ENCODE data around the gene HTR3B. TPM values are rescaled to one million over a fixed set of nuclear protein-coding genes. Genes with fewer than 3 reads are reported as not detected.

Gene HTR3B
- total and polyA plus RNA-seq, 10 of the 15 experiments (the other 5 are each of a cell fraction or from before 2014, with no cell fraction given): not detected

DNA sequence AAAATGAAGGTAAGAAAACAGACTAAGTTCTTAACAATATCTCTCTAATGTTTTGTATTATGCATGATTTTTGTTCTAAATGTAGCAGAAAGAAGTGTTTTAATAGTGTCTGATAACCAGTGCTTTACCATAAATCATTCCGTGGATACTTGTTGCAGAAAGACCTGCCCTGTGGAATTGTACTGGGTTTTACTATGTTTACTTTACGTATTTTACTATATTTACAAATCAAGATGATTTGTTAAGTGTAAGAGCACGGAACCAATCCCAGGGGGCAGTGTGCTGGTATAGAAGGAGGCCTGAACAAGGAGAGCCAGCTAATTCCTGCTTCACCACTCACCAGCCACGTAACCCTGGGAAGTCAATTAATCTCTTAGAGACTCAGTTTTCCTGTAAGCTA is 1.4 kb downstream of the HTR3B start:
- ChIA-PET CTCF (interaction anchor here (1.2 to 4.5 kb wide), 3 partner anchors 10 to 355 kb away, joined by 3 to 25 read pairs (median 6); no protein-coding TSS in a partner anchor), POLR2A (no interaction called here), RAD21 (ENCODE audit: unreplicated experiment) (no interaction called here), SMC1A (ENCODE audit: uncharacterized antibody, unreplicated experiment) (interaction anchor here (1.4 kb wide), 1 partner anchor 23 kb away, joined by 3 read pairs; no protein-coding TSS in a partner anchor)
- intact Hi-C loops (cut with micrococcal nuclease; ENCODE audit: unreplicated experiment) (no loop called here), in situ Hi-C loops (cut with MboI) (no loop called here)
- H3K4me3 ChIP-seq: no peak overlapping the region
- H3K4me1 ChIP-seq (ENCODE audit: control insufficient read depth, insufficient read depth, low read length): no peaks in the 10 kb centered on the region
- FAIRE-seq (no peak), ATAC-seq (no peak), DNase-seq (ENCODE audit: low read depth, low spot score) (no peak)
- H3K9me3 ChIP-seq (replicated peaks; ENCODE audit: control insufficient read depth, insufficient read depth, low read length): no peaks in the 10 kb centered on the region
- H3K4me2 ChIP-seq (ENCODE audit: control insufficient read depth, insufficient read depth): no peak overlapping the region
- no peaks in the 10 kb centered on the region for H4K20me1 ChIP-seq (ENCODE audit: control insufficient read depth, insufficient read depth)
- H3K36me3 ChIP-seq (ENCODE audit: control insufficient read depth in 2 of 2, insufficient read depth in 2 of 2, low read length in 1 of 2): no peaks in the 10 kb centered on the region
- BruUV-seq (replicated peaks): no TSS peak
- peaks cover 0 to 8% of the 10 kb centered on the region in 2 experiments; a peak in 2 of 4 replicates for H3K27me3 ChIP-seq (replicated peaks in 1 of 2; ENCODE audit: control insufficient read depth in 2 of 2, insufficient read depth in 2 of 2, low read length in 1 of 2)
- H2AFZ ChIP-seq (ENCODE audit: control insufficient read depth, low read depth, low read length): no peak overlapping the region
- no peaks in the 10 kb centered on the region for H3K79me2 ChIP-seq (ENCODE audit: control insufficient read depth, insufficient read depth, low read length)
- no peak overlapping the region for H3K9ac ChIP-seq (ENCODE audit: control insufficient read depth, insufficient read depth, low read length)
- TF ChIP-seq TBL1XR1 (IDR thresholded peaks at IDR 0.05; ENCODE audit: low read depth, low read length) (no peak), FOXM1 (IDR thresholded peaks at IDR 0.05; ENCODE audit: low read depth, low read length) (no peak), ZNF217 (IDR thresholded peaks at IDR 0.05) (no peak), MXI1 (IDR thresholded peaks at IDR 0.05; ENCODE audit: low read depth, low read length) (no peak), TAF1 (IDR thresholded peaks at IDR 0.05; ENCODE audit: borderline replicate concordance, low read depth, low read length) (no peak), WRNIP1 (IDR thresholded peaks at IDR 0.05; ENCODE audit: borderline replicate concordance, low read depth, low read length) (no peak), TCF3 (IDR thresholded peaks at IDR 0.05; ENCODE audit: borderline replicate concordance, insufficient read depth, low read depth, low read length) (no peak), NRF1 (conservative IDR thresholded peaks at IDR 0.05; ENCODE audit: low read depth, low read length) (no peak), MYB (IDR thresholded peaks at IDR 0.05; ENCODE audit: borderline replicate concordance, low read depth, low read length) (no peak), MEF2B (IDR thresholded peaks at IDR 0.05; ENCODE audit: partially characterized antibody, poor library complexity, severe bottlenecking) (no peak), IKZF2 (IDR thresholded peaks at IDR 0.05) (no peak), RAD21 (IDR thresholded peaks at IDR 0.05; ENCODE audit: insufficient read depth, low read depth, low read length) (no peak), EP300 (IDR thresholded peaks at IDR 0.05; ENCODE audit: borderline replicate concordance in 1 of 2, control insufficient read depth in 1 of 2, low read depth in 2 of 2, low read length in 2 of 2) (no peak), ZNF622 (IDR thresholded peaks at IDR 0.05) (no peak), SMAD1 (IDR thresholded peaks at IDR 0.05; ENCODE audit: low read depth, partially characterized antibody) (no peak)
- TF ChIP-seq, protein P1, sequence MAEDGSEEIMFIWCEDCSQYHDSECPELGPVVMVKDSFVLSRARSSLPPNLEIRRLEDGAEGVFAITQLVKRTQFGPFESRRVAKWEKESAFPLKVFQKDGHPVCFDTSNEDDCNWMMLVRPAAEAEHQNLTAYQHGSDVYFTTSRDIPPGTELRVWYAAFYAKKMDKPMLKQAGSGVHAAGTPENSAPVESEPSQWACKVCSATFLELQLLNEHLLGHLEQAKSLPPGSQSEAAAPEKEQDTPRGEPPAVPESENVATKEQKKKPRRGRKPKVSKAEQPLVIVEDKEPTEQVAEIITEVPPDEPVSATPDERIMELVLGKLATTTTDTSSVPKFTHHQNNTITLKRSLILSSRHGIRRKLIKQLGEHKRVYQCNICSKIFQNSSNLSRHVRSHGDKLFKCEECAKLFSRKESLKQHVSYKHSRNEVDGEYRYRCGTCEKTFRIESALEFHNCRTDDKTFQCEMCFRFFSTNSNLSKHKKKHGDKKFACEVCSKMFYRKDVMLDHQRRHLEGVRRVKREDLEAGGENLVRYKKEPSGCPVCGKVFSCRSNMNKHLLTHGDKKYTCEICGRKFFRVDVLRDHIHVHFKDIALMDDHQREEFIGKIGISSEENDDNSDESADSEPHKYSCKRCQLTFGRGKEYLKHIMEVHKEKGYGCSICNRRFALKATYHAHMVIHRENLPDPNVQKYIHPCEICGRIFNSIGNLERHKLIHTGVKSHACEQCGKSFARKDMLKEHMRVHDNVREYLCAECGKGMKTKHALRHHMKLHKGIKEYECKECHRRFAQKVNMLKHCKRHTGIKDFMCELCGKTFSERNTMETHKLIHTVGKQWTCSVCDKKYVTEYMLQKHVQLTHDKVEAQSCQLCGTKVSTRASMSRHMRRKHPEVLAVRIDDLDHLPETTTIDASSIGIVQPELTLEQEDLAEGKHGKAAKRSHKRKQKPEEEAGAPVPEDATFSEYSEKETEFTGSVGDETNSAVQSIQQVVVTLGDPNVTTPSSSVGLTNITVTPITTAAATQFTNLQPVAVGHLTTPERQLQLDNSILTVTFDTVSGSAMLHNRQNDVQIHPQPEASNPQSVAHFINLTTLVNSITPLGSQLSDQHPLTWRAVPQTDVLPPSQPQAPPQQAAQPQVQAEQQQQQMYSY (CRISPR knock-in tag; IDR thresholded peaks at IDR 0.05): no peak
- TF ChIP-seq, protein P2, sequence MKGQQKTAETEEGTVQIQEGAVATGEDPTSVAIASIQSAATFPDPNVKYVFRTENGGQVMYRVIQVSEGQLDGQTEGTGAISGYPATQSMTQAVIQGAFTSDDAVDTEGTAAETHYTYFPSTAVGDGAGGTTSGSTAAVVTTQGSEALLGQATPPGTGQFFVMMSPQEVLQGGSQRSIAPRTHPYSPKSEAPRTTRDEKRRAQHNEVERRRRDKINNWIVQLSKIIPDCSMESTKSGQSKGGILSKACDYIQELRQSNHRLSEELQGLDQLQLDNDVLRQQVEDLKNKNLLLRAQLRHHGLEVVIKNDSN (IDR thresholded peaks at IDR 0.05; ENCODE audit: borderline replicate concordance, extremely low read length, insufficient read depth, low read depth, low read length): no peak
- H3K27ac ChIP-seq (ENCODE audit: control insufficient read depth, insufficient read depth): no peak overlapping the region
- WGBS (ENCODE audit: insufficient coverage, insufficient replicate concordance, low lambda C conversion rate, missing lambda C conversion rate): 39% methylated on average over 4 of the region's 4 CpGs

Data from GM12878 (cell line).